HepG2 (cell line): ENCODE data around the gene TSTD1.

Source experiments
- CHD4 ChIP-seq: fragments of 200-600 bp; sonication (generic); IDR thresholded peaks from 2 replicates; pipeline ENCODE4 v1.7.0; 2017; ENCODE audit warnings: mild to moderate bottlenecking, low read length, borderline replicate concordance
- NFATC3 ChIP-seq: sonication (generic); formaldehyde crosslinking; IDR thresholded peaks from 2 replicates; pipeline ENCODE4 v1.5.1; 2020; ENCODE audit warnings: mild to moderate bottlenecking, missing genetic modification reagents
- POLR2A ChIP-seq, 2 experiments: IDR thresholded peaks; 2 replicates each; pipeline ENCODE4 v1.6.1; 2011; ENCODE audit warnings: low read depth in 2 of 2, low read length in 2 of 2, mild to moderate bottlenecking in 1 of 2, moderate library complexity in 1 of 2; ENCODE audit not compliant: insufficient read depth in 1 of 2
- ZFX ChIP-seq: sonication (generic); formaldehyde crosslinking; IDR thresholded peaks from 2 replicates; pipeline ENCODE4 v1.4.0; 2020; ENCODE audit warnings: mild to moderate bottlenecking, low read depth, missing genetic modification reagents, moderate library complexity
- ZMYM3 ChIP-seq: sonication (generic); formaldehyde crosslinking; IDR thresholded peaks from 2 replicates; pipeline ENCODE4 v1.5.1; 2020; ENCODE audit warnings: mild to moderate bottlenecking, missing genetic modification reagents
- ZNF468 ChIP-seq: sonication (generic); formaldehyde crosslinking; IDR thresholded peaks from 2 replicates; pipeline ENCODE4 v1.8.0; 2022; ENCODE audit warnings: mild to moderate bottlenecking, moderate library complexity, missing genetic modification reagents
- ZNF746 ChIP-seq: sonication (generic); formaldehyde crosslinking; IDR thresholded peaks from 2 replicates; pipeline ENCODE4 v1.8.0; 2022; ENCODE audit warnings: mild to moderate bottlenecking, missing genetic modification reagents
- TF ChIP-seq, protein P1 (sequence below): sonication (generic); formaldehyde crosslinking; IDR thresholded peaks from 2 replicates; pipeline ENCODE4 v1.8.1; 2023; ENCODE audit warnings: missing genetic modification reagents, inconsistent platforms, borderline replicate concordance
- TF ChIP-seq, protein P2 (sequence below): sonication (generic); formaldehyde crosslinking; IDR thresholded peaks from 2 replicates; pipeline ENCODE4 v1.5.0; 2020; ENCODE audit warnings: mild to moderate bottlenecking, missing genetic modification reagents, moderate library complexity

DNA sequence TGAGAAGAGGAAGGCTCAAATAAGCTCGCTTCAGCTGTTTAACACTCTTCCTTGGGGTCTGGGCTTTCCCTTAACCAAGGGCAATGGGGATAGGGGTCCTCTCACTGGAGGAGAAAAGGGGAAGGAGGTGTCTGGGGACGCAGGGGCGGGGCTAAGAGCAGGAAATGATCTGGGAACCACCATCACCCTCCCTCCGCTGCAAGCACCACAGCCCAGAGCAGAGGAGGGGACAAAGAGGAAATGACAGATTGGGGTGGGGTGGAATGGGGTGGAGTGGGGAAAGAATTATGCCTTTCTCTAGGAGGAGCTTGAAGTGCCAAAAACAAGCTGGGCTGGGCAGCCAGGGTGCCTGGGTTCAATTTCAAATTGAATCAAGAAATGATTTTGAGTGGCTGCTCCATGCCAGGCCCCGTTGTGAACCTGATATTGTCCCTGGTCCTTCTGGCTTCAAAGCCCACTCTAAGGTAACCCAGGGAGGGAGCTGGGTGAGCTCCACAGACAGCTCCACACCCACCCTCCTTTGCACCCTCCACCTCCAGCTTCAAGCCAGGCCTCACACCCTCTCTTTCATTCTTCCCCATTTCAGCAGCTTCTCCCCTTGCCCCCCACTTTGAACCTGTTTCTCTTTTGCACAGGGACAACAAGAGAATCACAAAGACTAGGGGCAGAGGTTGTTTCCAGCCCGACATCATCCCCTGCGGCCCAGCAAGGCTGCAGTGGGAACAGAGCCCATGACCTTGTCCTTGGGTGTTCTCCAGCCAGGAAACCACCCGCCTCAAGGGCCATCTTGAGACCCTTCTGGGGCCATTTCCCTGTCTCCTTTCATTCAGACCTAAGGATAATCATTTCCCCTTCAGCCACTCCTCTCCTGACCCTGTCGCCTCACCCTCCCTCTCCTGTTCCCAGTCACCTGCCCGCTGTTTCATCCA lies 29.8 kb upstream of the TSTD1 start:
- TF ChIP-seq, protein P1, sequence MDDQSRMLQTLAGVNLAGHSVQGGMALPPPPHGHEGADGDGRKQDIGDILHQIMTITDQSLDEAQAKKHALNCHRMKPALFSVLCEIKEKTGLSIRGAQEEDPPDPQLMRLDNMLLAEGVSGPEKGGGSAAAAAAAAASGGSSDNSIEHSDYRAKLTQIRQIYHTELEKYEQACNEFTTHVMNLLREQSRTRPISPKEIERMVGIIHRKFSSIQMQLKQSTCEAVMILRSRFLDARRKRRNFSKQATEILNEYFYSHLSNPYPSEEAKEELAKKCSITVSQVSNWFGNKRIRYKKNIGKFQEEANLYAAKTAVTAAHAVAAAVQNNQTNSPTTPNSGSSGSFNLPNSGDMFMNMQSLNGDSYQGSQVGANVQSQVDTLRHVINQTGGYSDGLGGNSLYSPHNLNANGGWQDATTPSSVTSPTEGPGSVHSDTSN (CRISPR knock-in tag), result no peak
- TF ChIP-seq ZMYM3 (CRISPR knock-in tag) (no peak), NFATC3 (no peak), ZNF468 (CRISPR knock-in tag) (no peak), CHD4 (no peak), ZNF746 (no peak), ZFX (no peak), POLR2A (IDR thresholded peaks at IDR 0.05; ENCODE audit: insufficient read depth in 1 of 2, low read depth in 2 of 2, low read length in 2 of 2) (no peak)
- TF ChIP-seq, protein P2, sequence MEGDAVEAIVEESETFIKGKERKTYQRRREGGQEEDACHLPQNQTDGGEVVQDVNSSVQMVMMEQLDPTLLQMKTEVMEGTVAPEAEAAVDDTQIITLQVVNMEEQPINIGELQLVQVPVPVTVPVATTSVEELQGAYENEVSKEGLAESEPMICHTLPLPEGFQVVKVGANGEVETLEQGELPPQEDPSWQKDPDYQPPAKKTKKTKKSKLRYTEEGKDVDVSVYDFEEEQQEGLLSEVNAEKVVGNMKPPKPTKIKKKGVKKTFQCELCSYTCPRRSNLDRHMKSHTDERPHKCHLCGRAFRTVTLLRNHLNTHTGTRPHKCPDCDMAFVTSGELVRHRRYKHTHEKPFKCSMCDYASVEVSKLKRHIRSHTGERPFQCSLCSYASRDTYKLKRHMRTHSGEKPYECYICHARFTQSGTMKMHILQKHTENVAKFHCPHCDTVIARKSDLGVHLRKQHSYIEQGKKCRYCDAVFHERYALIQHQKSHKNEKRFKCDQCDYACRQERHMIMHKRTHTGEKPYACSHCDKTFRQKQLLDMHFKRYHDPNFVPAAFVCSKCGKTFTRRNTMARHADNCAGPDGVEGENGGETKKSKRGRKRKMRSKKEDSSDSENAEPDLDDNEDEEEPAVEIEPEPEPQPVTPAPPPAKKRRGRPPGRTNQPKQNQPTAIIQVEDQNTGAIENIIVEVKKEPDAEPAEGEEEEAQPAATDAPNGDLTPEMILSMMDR (CRISPR knock-in tag), result no peak
